Testis (tissue), 3 donors: ENCODE results near the gene ATP10B. TPM values are rescaled to one million over a fixed set of nuclear protein-coding genes. Genes with fewer than 3 reads are reported as not detected.

ENCODE experiments used
- DNase-seq: peaks from one replicate; pipeline ENCODE4 v3.0.0-alpha.2; 2019
- H3K27ac ChIP-seq, 2 donors: fragments of 200-600 bp; sonication (generic); one replicate each; pipeline ENCODE4 v1.5.1; 2019
- H3K27me3 ChIP-seq: fragments of 200-600 bp; sonication (generic); one replicate; pipeline ENCODE4 v1.5.1; 2019
- H3K36me3 ChIP-seq: fragments of 200-600 bp; sonication (generic); one replicate; pipeline ENCODE4 v1.5.1; 2017; ENCODE audit warnings: low read depth; ENCODE audit errors: missing control alignments
- H3K4me1 ChIP-seq: fragments of 200-600 bp; sonication (generic); one replicate; pipeline ENCODE4 v1.5.1; 2019
- H3K4me3 ChIP-seq, 2 donors: fragments of 200-600 bp; sonication (generic); one replicate each; pipeline ENCODE4 v1.5.1; 2017 to 2019
- H3K9me3 ChIP-seq: fragments of 200-600 bp; sonication (generic); one replicate; pipeline ENCODE4 v1.5.1; 2017
- CTCF ChIP-seq, 3 experiments: fragments of 450-650 bp in 2 of 3; fragments of 200-600 bp in 1 of 3; sonication (generic) in 1 of 3; IDR thresholded peaks; one replicate each; pipeline ENCODE4 v1.5.1; 2016 to 2019; ENCODE audit warnings: antibody characterized with exemption in 3 of 3, mild to moderate bottlenecking in 2 of 3, moderate library complexity in 1 of 3
- POLR2A ChIP-seq: fragments of 450-650 bp; IDR thresholded peaks from one replicate; pipeline ENCODE4 v1.6.1; 2017; ENCODE audit warnings: antibody characterized with exemption, mild to moderate bottlenecking, moderate library complexity
- WGBS, 2 donors: methylation state at CpG; one replicate each; pipeline ENCODE4 v1.1.5; 2018; 5-methylcytosine and 5-hydroxymethylcytosine counted together
- intact Hi-C: fragments of 100-400 bp; cut with DNase I; formaldehyde crosslinking; loops from one replicate; pipeline ENCODE4 v1.15.1; 2023; ENCODE audit warnings: low total_unique reads
- polyA plus RNA-seq: library from polyadenylated mRNA; stranded (reverse); fragments of 350-450 nt; fragmentation: Illumina TruSeq; extraction: RNeasy Lipid Tissue Mini Kit (QIAGEN cat#74804); gene quantifications from one replicate; pipeline ENCODE4 v1.2.3, GENCODE V29; 2014; ENCODE audit warnings: low read depth, low replicate concordance; ENCODE audit not compliant: insufficient read depth
- total RNA-seq, 2 donors: library from RNA; depleted of rRNA; stranded (reverse); fragments of >200 nt; gene quantifications; one replicate each; pipeline ENCODE4 v1.2.3, GENCODE V29; 2016

ATP10B gene
- total and polyA plus RNA-seq, 3 donors from 2014 or later: 0.63 to 2.0 (median 1.9) TPM

- peak; percentile 25 for DNase-seq
- Histone ChIP-seq H3K4me1 (no peaks in the 10 kb centered on the region), H3K27me3 (no peaks in the 10 kb centered on the region), H3K9me3 (no peaks in the 10 kb centered on the region), H3K27ac (no peak overlapping the region), H3K36me3 (no peaks in the 10 kb centered on the region), H3K4me3 (no peak overlapping the region)
- 45 to 64% methylated on average over 2 of the region's 2 CpGs for WGBS, 2 donors
- TF ChIP-seq POLR2A: no peak
- no peak for TF ChIP-seq CTCF (IDR thresholded peaks at IDR 0.05)
- intact Hi-C loops: no loop called here
These were observed 49.4 kb downstream of the ATP10B start for GRCh38 chr5:160802592-160802991.

- Histone ChIP-seq H3K36me3 (no peaks in the 10 kb centered on the region), H3K4me1 (no peaks in the 10 kb centered on the region), H3K27me3 (no peaks in the 10 kb centered on the region), H3K4me3 (no peak overlapping the region), H3K9me3 (no peaks in the 10 kb centered on the region), H3K27ac (no peak overlapping the region)
- 58 to 70% methylated on average over 4 of the region's 4 CpGs for WGBS, 2 donors
- TF ChIP-seq POLR2A (no peak), CTCF (IDR thresholded peaks at IDR 0.05) (no peak)
- no peak for DNase-seq
- intact Hi-C loops: no loop called here
These were observed 51.4 kb downstream of the ATP10B start for GRCh38 chr5:160800375-160801275.

GRCh38 chr5:160799184-160799583 is 52.8 kb downstream of the ATP10B start:
- intact Hi-C loops: no loop called here
- H3K4me1 ChIP-seq: no peaks in the 10 kb centered on the region
- H3K36me3 ChIP-seq: no peaks in the 10 kb centered on the region
- no peaks in the 10 kb centered on the region for H3K9me3 ChIP-seq
- H3K27me3 ChIP-seq: no peaks in the 10 kb centered on the region
- H3K27ac ChIP-seq: no peak overlapping the region
- 81 to 91% methylated on average over 4 of the region's 4 CpGs for WGBS, 2 donors
- DNase-seq: no peak
- H3K4me3 ChIP-seq: no peak overlapping the region
- TF ChIP-seq CTCF (IDR thresholded peaks at IDR 0.05) (no peak), POLR2A (no peak)

- no peaks in the 10 kb centered on the region for H3K9me3 ChIP-seq
- H3K4me3 ChIP-seq: no peak overlapping the region
- no peaks in the 10 kb centered on the region for H3K4me1 ChIP-seq
- no peak overlapping the region for H3K27ac ChIP-seq
- no peaks in the 10 kb centered on the region for H3K36me3 ChIP-seq
- intact Hi-C loops: no loop called here
- H3K27me3 ChIP-seq: no peaks in the 10 kb centered on the region
- 76 to 81% methylated on average over 4 of the region's 4 CpGs for WGBS, 2 donors
- DNase-seq: no peak
- TF ChIP-seq POLR2A (no peak), CTCF (IDR thresholded peaks at IDR 0.05) (no peak)
These were observed 55.0 kb downstream of the ATP10B start for GRCh38 chr5:160797020-160797419.

GRCh38 chr5:160793530-160793899 is 58.5 kb downstream of the ATP10B start:
- no peak for TF ChIP-seq CTCF (IDR thresholded peaks at IDR 0.05)
- TF ChIP-seq POLR2A: no peak
- no peaks in the 10 kb centered on the region for H3K27me3 ChIP-seq
- H3K4me3 ChIP-seq: no peak overlapping the region
- 94 to 98% methylated on average over 2 of the region's 2 CpGs for WGBS, 2 donors
- intact Hi-C loops: no loop called here
- no peak for DNase-seq
- H3K27ac ChIP-seq: no peak overlapping the region
- no peaks in the 10 kb centered on the region for H3K4me1 ChIP-seq
- H3K9me3 ChIP-seq: no peaks in the 10 kb centered on the region
- H3K36me3 ChIP-seq: no peaks in the 10 kb centered on the region
